PC-3 (cell line): ENCODE results near the gene UBE2Q1. TPM values are rescaled to one million over a fixed set of nuclear protein-coding genes. Genes with fewer than 3 reads are reported as not detected.

Source experiments
- ATAC-seq: fragments of 200-7000 bp; cut with Tn5 transposase; 2 replicates; pipeline ENCODE4 v1.9.1; 2020; ENCODE audit warnings: mild to moderate bottlenecking, moderate library complexity
- BruUV-seq: library from RNA; stranded (reverse); fragments of 400-500 nt; replicated peaks from 2 replicates; lab custom pipeline; 2021; lab: Mats Ljungman, UMichigan
- CTCF ChIA-PET: fragments of 300-600 bp; sonication (Branson Sonifier 250); formaldehyde crosslinking; loops from one replicate; lab custom pipeline; 2022; ENCODE audit warnings: antibody characterized with exemption; lab: Charles Lee
- POLR2A ChIA-PET: fragments of 300-600 bp; sonication (Branson Sonifier 250); formaldehyde crosslinking; loops from one replicate; lab custom pipeline; 2022; ENCODE audit warnings: antibody characterized with exemption; ENCODE audit not compliant: unreplicated experiment; lab: Charles Lee
- DNase-seq: peaks from one replicate; pipeline ENCODE4 v3.0.0-alpha.2; 2015
- H2AFZ ChIP-seq: fragments of 300-600 bp; sonication (generic); 2 replicates; pipeline ENCODE4 v1.6.0; 2016; ENCODE audit warnings: antibody characterized with exemption, low read length
- H3F3A ChIP-seq: fragments of 300-600 bp; sonication (generic); one replicate; pipeline ENCODE4 v1.6.0; 2017; ENCODE audit warnings: antibody characterized with exemption, low read length, control low read depth, mild to moderate bottlenecking; ENCODE audit not compliant: unreplicated experiment
- H3K27ac ChIP-seq: fragments of 300-600 bp; sonication (generic); 2 replicates; pipeline ENCODE4 v1.5.1; 2016; ENCODE audit warnings: mild to moderate bottlenecking, low read length
- H3K27me3 ChIP-seq: fragments of 300-600 bp; sonication (generic); 2 replicates; pipeline ENCODE4 v1.6.1; 2016; ENCODE audit warnings: low read length, mixed read lengths
- H3K36me3 ChIP-seq: fragments of 300-600 bp; sonication (generic); 2 replicates; pipeline ENCODE4 v1.6.1; 2016; ENCODE audit warnings: low read depth, mixed run types, low read length, mixed read lengths
- H3K4me1 ChIP-seq: fragments of 300-600 bp; sonication (generic); 2 replicates; pipeline ENCODE4 v1.5.1; 2016; ENCODE audit warnings: low read length; ENCODE audit not compliant: insufficient read depth
- H3K4me2 ChIP-seq: fragments of 300-600 bp; sonication (generic); 2 replicates; pipeline ENCODE4 v1.6.0; 2016; ENCODE audit warnings: low read length
- H3K4me3 ChIP-seq: fragments of 300-600 bp; sonication (generic); 2 replicates; pipeline ENCODE4 v1.5.1; 2016; ENCODE audit warnings: mild to moderate bottlenecking, low read length, mixed read lengths
- H3K79me2 ChIP-seq: fragments of 300-600 bp; sonication (generic); 2 replicates; pipeline ENCODE4 v1.6.1; 2017; ENCODE audit warnings: low read length, mixed read lengths
- H3K9ac ChIP-seq: fragments of 300-600 bp; sonication (generic); 2 replicates; pipeline ENCODE4 v1.6.0; 2016; ENCODE audit warnings: mild to moderate bottlenecking, low read length
- H3K9me2 ChIP-seq: fragments of 300-600 bp; sonication (generic); replicated peaks from 2 replicates; pipeline ENCODE4 v1.6.1; 2016; ENCODE audit warnings: mixed run types, low read length, mixed read lengths
- H3K9me3 ChIP-seq: fragments of 300-600 bp; sonication (generic); 2 replicates; pipeline ENCODE4 v1.6.1; 2016; ENCODE audit warnings: low read length, mixed read lengths
- H4K20me1 ChIP-seq: fragments of 300-600 bp; sonication (generic); 2 replicates; pipeline ENCODE4 v1.6.1; 2016; ENCODE audit warnings: low read length, mixed read lengths
- CTCF ChIP-seq: fragments of 300-600 bp; sonication (generic); conservative IDR thresholded peaks from 2 replicates; pipeline ENCODE4 v1.5.1; 2017; ENCODE audit warnings: antibody characterized with exemption, low read depth, mild to moderate bottlenecking, low read length
- EZH2 ChIP-seq: fragments of 300-600 bp; sonication (generic); IDR thresholded peaks from one replicate; pipeline ENCODE4 v1.6.1; 2017; ENCODE audit warnings: antibody characterized with exemption, mild to moderate bottlenecking, low read length; ENCODE audit not compliant: unreplicated experiment
- EZH2phosphoT487 ChIP-seq: fragments of 300-600 bp; sonication (generic); IDR thresholded peaks from 2 replicates; pipeline ENCODE4 v1.6.1; 2018; ENCODE audit warnings: mild to moderate bottlenecking, antibody characterized with exemption, low read length, borderline replicate concordance
- intact Hi-C: fragments of 100-400 bp; cut with micrococcal nuclease; formaldehyde crosslinking; loops from 2 replicates; pipeline ENCODE4 v1.9.0; 2023
- total RNA-seq: library from RNA; depleted of rRNA; stranded (reverse); fragments of >200 nt; gene quantifications from 2 replicates; pipeline ENCODE4 v1.2.3, GENCODE V29; 2014

The UBE2Q1 gene
- total RNA-seq, 1 experiment from 2014 or later: 40.0 TPM

GRCh38 chr1:154599658-154600057 lies 41.2 kb upstream of the UBE2Q1 start:
- no peak overlapping the region for H3K4me3 ChIP-seq
- no TSS peak for BruUV-seq
- TF ChIP-seq EZH2: no peak
- TF ChIP-seq CTCF: no peak
- no peak for TF ChIP-seq EZH2phosphoT487
- ChIA-PET CTCF (no interaction called here), POLR2A (no interaction called here)
- ATAC-seq: no peak
- peaks cover 63% of the 10 kb centered on the region for H3K79me2 ChIP-seq
- H2AFZ ChIP-seq: no peak overlapping the region
- no peaks in the 10 kb centered on the region for H3F3A ChIP-seq
- H3K4me1 ChIP-seq: peaks cover 7% of the 10 kb centered on the region
- H3K9me3 ChIP-seq: no peaks in the 10 kb centered on the region
- peaks cover 20% of the 10 kb centered on the region; the same call in 1 of the 2 replicates for H4K20me1 ChIP-seq
- no peaks in the 10 kb centered on the region for H3K27me3 ChIP-seq
- intact Hi-C loops: no loop called here
- H3K36me3 ChIP-seq: peaks cover 64% of the 10 kb centered on the region
- no peak for DNase-seq
- H3K27ac ChIP-seq: no peak overlapping the region
- no peak overlapping the region for H3K4me2 ChIP-seq
- H3K9me2 ChIP-seq: no peaks in the 10 kb centered on the region
- no peak overlapping the region for H3K9ac ChIP-seq

DNA sequence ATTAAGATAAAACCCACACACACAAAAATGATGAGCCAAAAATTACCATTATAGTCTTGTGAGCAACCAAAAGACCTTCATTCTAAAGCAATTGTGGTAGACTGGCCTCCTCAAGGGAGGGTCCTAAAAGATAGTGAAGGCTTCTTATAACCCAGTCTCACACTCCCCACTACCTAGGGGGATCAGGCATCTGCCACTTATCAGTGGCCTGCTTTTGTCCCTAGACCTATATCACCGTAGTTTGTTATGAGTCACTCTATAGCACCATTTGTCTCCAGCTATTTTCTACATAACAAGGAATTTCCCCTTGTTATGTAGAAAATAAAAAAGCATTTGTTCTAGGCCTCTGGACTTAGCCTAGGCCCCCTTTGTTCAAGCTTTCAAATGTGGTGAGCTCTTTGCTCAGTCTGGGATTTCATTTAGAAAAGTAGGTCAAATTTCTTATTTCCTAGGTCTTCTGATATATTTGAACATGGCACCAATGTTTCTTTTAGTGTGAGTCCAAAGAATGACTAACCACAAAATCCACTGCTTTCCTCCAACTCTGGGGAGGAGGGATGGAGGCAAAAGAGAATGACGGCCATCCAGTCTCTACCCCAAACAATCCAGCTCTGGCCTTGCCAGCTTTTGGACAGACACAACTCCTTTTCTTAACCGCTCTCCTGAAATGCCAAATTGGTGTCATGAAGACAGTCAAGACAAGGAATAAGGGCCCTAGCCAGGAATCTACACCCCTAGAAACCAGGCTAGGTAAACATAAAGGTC lies 40.6 kb upstream of the UBE2Q1 start:
- intact Hi-C loops: no loop called here
- POLR2A ChIA-PET: no interaction called here
- H3K79me2 ChIP-seq: peaks cover 60% of the 10 kb centered on the region

More for the DNA sequence above, 40.6 kb upstream of the UBE2Q1 start:
- peaks cover 7% of the 10 kb centered on the region for H3K4me1 ChIP-seq
- CTCF ChIA-PET: no interaction called here
- H3F3A ChIP-seq: no peaks in the 10 kb centered on the region
- no peak for ATAC-seq
- no peak overlapping the region for H3K4me3 ChIP-seq
- peaks cover 70% of the 10 kb centered on the region for H3K36me3 ChIP-seq
- no peak overlapping the region for H2AFZ ChIP-seq
- no peak overlapping the region for H3K4me2 ChIP-seq
- no peaks in the 10 kb centered on the region for H3K9me2 ChIP-seq
- DNase-seq: no peak
- H3K9me3 ChIP-seq: no peaks in the 10 kb centered on the region
- TF ChIP-seq EZH2 (no peak), EZH2phosphoT487 (no peak), CTCF (no peak)
- no TSS peak for BruUV-seq
- peaks cover 19% of the 10 kb centered on the region; the same call in 1 of the 2 replicates for H4K20me1 ChIP-seq
- no peak overlapping the region for H3K9ac ChIP-seq
- no peaks in the 10 kb centered on the region for H3K27me3 ChIP-seq
- H3K27ac ChIP-seq: no peak overlapping the region
